Urothelium cell line (cell line): ENCODE measurements around the gene CTSC.
"Not testable (repeated sequence)": the region's sequence is repeated elsewhere in the genome, so short reads cannot be mapped to it uniquely, and the experiment has no call there.

Source experiments
- DNase-seq: peaks from one replicate; pipeline ENCODE4 v3.0.0; 2011; ENCODE audit warnings: low spot score, mixed read lengths
- FAIRE-seq: peaks from 2 replicates; lab custom pipeline; 2011; peaks lifted over from hg19 to GRCh38; lab: Jason Lieb, UNC

The CTSC gene

GRCh38 chr11:88284336-88285050 lies 53.0 kb downstream of the CTSC start:
- FAIRE-seq (no peak), DNase-seq (no peak)

GRCh38 chr11:88282747-88283515 lies 54.6 kb downstream of the CTSC start:
- DNase-seq = no peak
- FAIRE-seq = no peak

GRCh38 chr11:88281317-88281712 lies 56.2 kb downstream of the CTSC start:
- FAIRE-seq (no peak), DNase-seq (no peak)

GRCh38 chr11:88280673-88281316 lies 56.7 kb downstream of the CTSC start:
- FAIRE-seq (no peak), DNase-seq (no peak)

- FAIRE-seq (no peak), DNase-seq (no peak)
Observed at GRCh38 chr11:88277349-88277915, 60.1 kb downstream of the CTSC start.

GRCh38 chr11:88275636-88276035 lies 61.9 kb downstream of the CTSC start:
- no peak for FAIRE-seq

GRCh38 chr11:88266919-88267318 lies 70.6 kb downstream of the CTSC start:
- FAIRE-seq (no peak), DNase-seq (no peak)

More at GRCh38 chr11:88275636-88276035, 61.9 kb downstream of the CTSC start:
- DNase-seq = no peak

GRCh38 chr11:88266157-88266556 lies 71.4 kb downstream of the CTSC start:
- FAIRE-seq = no peak
- no peak for DNase-seq

GRCh38 chr11:88259431-88259830 lies 78.1 kb downstream of the CTSC start:
- DNase-seq (no peak), FAIRE-seq (no peak)

- DNase-seq (no peak), FAIRE-seq (no peak)
Observed at GRCh38 chr11:88252208-88252607, 85.3 kb downstream of the CTSC start.

- DNase-seq (no peak), FAIRE-seq (no peak)
Observed at GRCh38 chr11:88250566-88251242, 86.8 kb downstream of the CTSC start.

- no peak for DNase-seq
Observed at GRCh38 chr11:88249706-88250105, 87.8 kb downstream of the CTSC start.

GRCh38 chr11:88246696-88247095 lies 90.8 kb downstream of the CTSC start:
- no peak for DNase-seq

More at GRCh38 chr11:88249706-88250105, 87.8 kb downstream of the CTSC start:
- no peak for FAIRE-seq

GRCh38 chr11:88245576-88245975 lies 92.0 kb downstream of the CTSC start:
- DNase-seq, FAIRE-seq: not testable (repeated sequence)

More at GRCh38 chr11:88246696-88247095, 90.8 kb downstream of the CTSC start:
- no peak for FAIRE-seq
